GM06990 (cell line): ENCODE measurements around the gene ZNF710.

Experiments used
- DNase-seq: peaks from one replicate; pipeline ENCODE4 v3.0.0-alpha.2; 2011; ENCODE audit not compliant: insufficient read length; ENCODE audit errors: extremely low read depth
- H3K27me3 ChIP-seq: replicated peaks from 2 replicates; pipeline ENCODE4 v1.6.0; 2011; ENCODE audit warnings: low read length; ENCODE audit not compliant: control insufficient read depth, insufficient read depth
- H3K36me3 ChIP-seq: 2 replicates; pipeline ENCODE4 v1.5.1; 2011; ENCODE audit warnings: low read length; ENCODE audit not compliant: control insufficient read depth, insufficient read depth
- H3K4me3 ChIP-seq: replicated peaks from 2 replicates; pipeline ENCODE4 v1.5.1; 2011; ENCODE audit warnings: low read depth, mild to moderate bottlenecking, control low read depth, low read length
- TF ChIP-seq, protein P1 (sequence below): IDR thresholded peaks from 2 replicates; pipeline ENCODE4 v1.5.1; 2011; ENCODE audit warnings: low read length, control low read depth, mild to moderate bottlenecking, inconsistent platforms; ENCODE audit not compliant: insufficient read depth, poor library complexity, severe bottlenecking

The ZNF710 gene

DNA sequence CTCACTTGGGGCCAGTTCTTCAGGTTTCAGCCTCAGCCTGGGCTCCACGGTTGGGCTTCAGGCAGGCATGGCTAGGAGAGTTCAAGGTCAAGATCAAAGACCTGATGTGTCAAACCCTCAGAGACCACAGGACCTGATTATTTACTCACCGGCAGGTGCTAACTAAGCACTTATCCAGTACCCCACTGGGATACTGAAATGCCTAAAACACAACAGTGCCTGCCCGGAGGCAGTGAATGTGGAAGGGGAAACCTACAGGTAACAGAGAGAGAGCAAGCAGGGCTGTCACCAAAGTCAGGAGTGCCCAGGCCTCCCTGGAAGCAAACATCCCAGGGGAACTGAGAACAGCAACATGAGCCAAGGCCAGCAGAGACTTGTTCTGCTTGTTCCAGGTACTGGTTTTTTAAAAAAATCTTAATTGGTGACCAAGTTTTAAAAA, 94.4 kb downstream of the ZNF710 start:
- peaks cover 11% of the 10 kb centered on the region for H3K36me3 ChIP-seq
- DNase-seq = no peak
- TF ChIP-seq, protein P1, sequence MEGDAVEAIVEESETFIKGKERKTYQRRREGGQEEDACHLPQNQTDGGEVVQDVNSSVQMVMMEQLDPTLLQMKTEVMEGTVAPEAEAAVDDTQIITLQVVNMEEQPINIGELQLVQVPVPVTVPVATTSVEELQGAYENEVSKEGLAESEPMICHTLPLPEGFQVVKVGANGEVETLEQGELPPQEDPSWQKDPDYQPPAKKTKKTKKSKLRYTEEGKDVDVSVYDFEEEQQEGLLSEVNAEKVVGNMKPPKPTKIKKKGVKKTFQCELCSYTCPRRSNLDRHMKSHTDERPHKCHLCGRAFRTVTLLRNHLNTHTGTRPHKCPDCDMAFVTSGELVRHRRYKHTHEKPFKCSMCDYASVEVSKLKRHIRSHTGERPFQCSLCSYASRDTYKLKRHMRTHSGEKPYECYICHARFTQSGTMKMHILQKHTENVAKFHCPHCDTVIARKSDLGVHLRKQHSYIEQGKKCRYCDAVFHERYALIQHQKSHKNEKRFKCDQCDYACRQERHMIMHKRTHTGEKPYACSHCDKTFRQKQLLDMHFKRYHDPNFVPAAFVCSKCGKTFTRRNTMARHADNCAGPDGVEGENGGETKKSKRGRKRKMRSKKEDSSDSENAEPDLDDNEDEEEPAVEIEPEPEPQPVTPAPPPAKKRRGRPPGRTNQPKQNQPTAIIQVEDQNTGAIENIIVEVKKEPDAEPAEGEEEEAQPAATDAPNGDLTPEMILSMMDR = no peak

DNA sequence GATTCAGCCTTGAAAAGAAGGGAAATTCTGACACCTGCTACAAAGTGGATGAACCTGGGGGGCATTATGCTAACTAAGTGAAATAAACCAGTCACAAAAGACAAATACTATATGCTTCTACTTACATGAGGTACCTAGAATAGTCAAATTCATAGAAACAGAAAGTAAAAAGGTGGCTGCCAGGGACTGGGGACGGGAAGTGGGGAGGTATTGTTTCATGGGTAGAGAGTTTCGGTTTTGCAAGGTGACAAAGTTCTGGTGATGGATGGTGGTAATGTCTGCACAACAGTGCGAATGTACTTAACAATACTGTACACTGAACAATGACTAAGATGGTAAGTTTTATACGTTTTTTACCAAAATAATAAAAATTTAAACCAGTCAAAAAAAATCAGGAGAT, 96.4 kb downstream of the ZNF710 start:
- H3K36me3 ChIP-seq = no peaks in the 10 kb centered on the region
- no peaks in the 10 kb centered on the region for H3K27me3 ChIP-seq
- DNase-seq = peak; percentile 63
- TF ChIP-seq, protein P1 = no peak
- H3K4me3 ChIP-seq = peak overlapping the region; percentile 46

More for the DNA sequence above, 94.4 kb downstream of the ZNF710 start:
- Histone ChIP-seq H3K4me3 (no peak overlapping the region; the same call in 1 of the 2 replicates), H3K27me3 (no peaks in the 10 kb centered on the region)

DNA sequence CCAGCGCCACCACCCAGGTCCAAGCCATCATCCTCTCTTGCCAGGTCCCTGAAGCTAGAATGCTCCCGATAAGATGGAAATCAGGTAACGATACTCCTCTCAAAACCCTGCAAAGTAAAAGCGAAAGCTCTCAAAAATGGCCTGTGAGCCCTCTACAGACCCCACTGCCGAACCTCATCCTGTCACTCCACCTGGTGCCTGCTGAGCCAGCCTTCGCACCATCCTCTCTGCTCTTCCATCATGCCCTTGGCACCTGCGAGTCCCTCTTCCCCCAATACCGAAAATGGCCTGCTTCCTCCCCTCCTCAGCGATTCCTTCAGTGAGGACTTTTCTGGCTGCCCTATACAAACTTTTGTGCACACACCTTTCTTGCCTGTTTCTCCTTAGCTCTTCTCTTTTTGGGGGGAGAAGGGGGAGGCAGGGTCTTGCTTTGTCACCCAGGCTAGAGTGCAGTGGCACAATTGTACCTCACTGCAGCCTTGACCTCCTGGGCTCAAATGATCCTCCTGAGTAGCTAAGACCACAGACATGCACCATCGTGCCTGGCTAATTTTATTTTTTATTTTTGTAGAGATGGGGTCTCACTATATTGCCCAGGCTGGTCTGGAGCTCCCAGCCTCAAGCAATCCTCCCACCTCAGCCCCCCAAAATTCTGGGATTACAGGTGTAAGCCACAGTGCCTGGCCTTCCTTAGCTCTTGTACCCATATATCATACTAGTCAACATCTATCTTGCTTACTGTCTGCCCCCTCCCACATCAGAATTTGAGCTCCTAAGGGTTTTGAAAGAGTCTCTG, 98.1 kb downstream of the ZNF710 start:
- no peak for DNase-seq
- no peaks in the 10 kb centered on the region for H3K27me3 ChIP-seq
- TF ChIP-seq, protein P1 = peak; percentile 13
- no peaks in the 10 kb centered on the region for H3K36me3 ChIP-seq
- peak overlapping the region; percentile 64 for H3K4me3 ChIP-seq

DNA sequence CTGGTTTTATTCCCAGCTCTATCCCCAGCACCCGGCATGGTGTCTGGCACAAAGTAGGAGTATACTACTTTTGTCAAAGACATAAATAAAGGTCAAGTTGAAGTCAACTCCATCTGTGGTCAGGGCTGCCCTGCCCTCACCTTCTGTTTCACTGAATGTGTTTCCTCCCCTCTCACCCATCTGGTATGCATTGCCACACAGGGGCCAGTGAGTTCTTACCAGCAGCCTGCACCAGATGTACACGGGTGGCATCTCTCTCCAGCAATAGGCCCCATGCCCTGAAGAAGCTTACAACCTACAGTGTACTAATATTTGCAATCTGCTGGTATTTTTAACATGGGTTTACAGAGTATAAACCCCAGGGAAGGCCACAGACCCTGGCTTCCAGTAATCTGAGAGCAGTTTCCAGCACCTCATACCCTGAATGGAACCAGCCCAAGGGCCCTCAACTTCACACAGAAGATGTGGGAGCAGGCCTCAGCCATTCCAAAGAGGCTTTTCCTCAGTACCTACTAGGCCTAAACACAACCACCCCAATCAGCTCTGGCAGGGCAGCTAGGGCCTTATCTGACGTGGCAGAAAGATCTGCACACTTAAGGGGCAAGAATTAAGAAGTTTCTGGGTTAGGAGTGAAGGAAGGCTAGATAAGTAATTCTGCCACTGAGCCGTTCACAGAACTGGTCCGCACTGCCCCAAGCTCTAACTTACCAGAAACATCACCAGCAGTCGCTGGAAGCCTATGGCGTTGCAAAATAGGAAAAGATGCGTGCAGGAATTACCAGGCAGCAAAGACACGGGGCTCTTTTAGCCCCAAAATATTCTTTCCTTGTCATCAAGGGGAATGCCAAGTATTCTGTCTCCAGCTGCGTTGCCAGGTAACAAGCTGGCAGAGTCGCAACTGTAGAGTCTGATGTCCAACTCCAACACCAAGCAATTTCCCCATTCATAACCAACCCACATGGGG, 99.0 kb downstream of the ZNF710 start:
- no peaks in the 10 kb centered on the region for H3K27me3 ChIP-seq
- DNase-seq = no peak
- H3K36me3 ChIP-seq = no peaks in the 10 kb centered on the region
- TF ChIP-seq, protein P1 = no peak
- peak overlapping the region; percentile 64 for H3K4me3 ChIP-seq

DNA sequence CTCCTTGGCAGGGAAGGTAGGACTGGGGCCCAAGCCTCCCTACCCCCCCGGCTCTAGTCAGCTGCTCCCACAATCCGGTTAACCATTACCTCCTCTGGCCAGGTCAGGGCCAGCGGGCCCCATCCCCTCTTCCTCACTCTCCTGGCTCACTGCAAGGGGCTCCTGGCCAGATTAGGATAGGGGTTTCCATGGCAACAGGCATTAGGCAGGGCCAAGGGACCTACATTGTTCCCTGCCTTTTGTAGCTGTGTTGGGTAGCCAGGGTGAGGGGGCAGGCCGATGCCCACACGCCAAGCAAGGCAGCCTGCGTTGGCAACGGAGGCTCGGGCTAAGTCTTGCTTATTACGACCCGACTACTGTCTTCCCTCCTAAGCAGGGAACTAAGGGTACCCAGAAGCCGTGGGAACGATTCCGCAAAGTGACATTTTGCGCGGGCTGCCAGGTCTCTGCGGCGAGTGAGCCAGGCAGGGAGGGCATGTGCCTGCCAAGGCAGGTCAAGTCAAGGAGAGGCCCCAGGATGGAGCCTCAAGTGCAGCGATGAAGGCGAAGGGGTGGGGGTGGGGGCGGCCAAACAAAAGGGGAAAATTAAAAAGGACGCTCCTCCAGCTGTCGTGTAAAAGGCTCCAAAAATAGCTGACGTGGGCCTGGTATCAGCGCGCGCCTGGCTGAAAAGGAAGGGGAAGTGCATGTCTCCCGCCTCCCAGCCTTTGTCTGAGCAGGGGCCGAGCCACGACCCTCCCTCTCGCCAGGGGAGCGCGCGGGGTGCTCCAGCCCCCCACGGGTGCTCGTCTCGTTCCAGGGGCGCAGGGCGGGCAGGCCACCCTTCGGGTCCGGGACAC, 100.2 kb downstream of the ZNF710 start:
- Histone ChIP-seq H3K27me3 (no peaks in the 10 kb centered on the region), H3K36me3 (no peaks in the 10 kb centered on the region), H3K4me3 (peak overlapping the region; percentile 64)
- TF ChIP-seq, protein P1 = no peak
- DNase-seq = peak; percentile 56
